PC-3 (cell line): ENCODE results near the gene TIGD4. TPM values are rescaled to one million over a fixed set of nuclear protein-coding genes. Genes with fewer than 3 reads are reported as not detected.

Experiments used
- ATAC-seq: fragments of 200-7000 bp; cut with Tn5 transposase; 2 replicates; pipeline ENCODE4 v1.9.1; 2020; ENCODE audit warnings: mild to moderate bottlenecking, moderate library complexity
- BruUV-seq: library from RNA; stranded (reverse); fragments of 400-500 nt; replicated peaks from 2 replicates; lab custom pipeline; 2021; lab: Mats Ljungman, UMichigan
- CTCF ChIA-PET: fragments of 300-600 bp; sonication (Branson Sonifier 250); formaldehyde crosslinking; loops from one replicate; lab custom pipeline; 2022; ENCODE audit warnings: antibody characterized with exemption; lab: Charles Lee
- POLR2A ChIA-PET: fragments of 300-600 bp; sonication (Branson Sonifier 250); formaldehyde crosslinking; loops from one replicate; lab custom pipeline; 2022; ENCODE audit warnings: antibody characterized with exemption; ENCODE audit not compliant: unreplicated experiment; lab: Charles Lee
- DNase-seq: peaks from one replicate; pipeline ENCODE4 v3.0.0-alpha.2; 2015
- H2AFZ ChIP-seq: fragments of 300-600 bp; sonication (generic); 2 replicates; pipeline ENCODE4 v1.6.0; 2016; ENCODE audit warnings: antibody characterized with exemption, low read length
- H3F3A ChIP-seq: fragments of 300-600 bp; sonication (generic); one replicate; pipeline ENCODE4 v1.6.0; 2017; ENCODE audit warnings: antibody characterized with exemption, low read length, control low read depth, mild to moderate bottlenecking; ENCODE audit not compliant: unreplicated experiment
- H3K27ac ChIP-seq: fragments of 300-600 bp; sonication (generic); 2 replicates; pipeline ENCODE4 v1.5.1; 2016; ENCODE audit warnings: mild to moderate bottlenecking, low read length
- H3K27me3 ChIP-seq: fragments of 300-600 bp; sonication (generic); 2 replicates; pipeline ENCODE4 v1.6.1; 2016; ENCODE audit warnings: low read length, mixed read lengths
- H3K36me3 ChIP-seq: fragments of 300-600 bp; sonication (generic); 2 replicates; pipeline ENCODE4 v1.6.1; 2016; ENCODE audit warnings: low read depth, mixed run types, low read length, mixed read lengths
- H3K4me1 ChIP-seq: fragments of 300-600 bp; sonication (generic); 2 replicates; pipeline ENCODE4 v1.5.1; 2016; ENCODE audit warnings: low read length; ENCODE audit not compliant: insufficient read depth
- H3K4me2 ChIP-seq: fragments of 300-600 bp; sonication (generic); 2 replicates; pipeline ENCODE4 v1.6.0; 2016; ENCODE audit warnings: low read length
- H3K4me3 ChIP-seq: fragments of 300-600 bp; sonication (generic); 2 replicates; pipeline ENCODE4 v1.5.1; 2016; ENCODE audit warnings: mild to moderate bottlenecking, low read length, mixed read lengths
- H3K79me2 ChIP-seq: fragments of 300-600 bp; sonication (generic); 2 replicates; pipeline ENCODE4 v1.6.1; 2017; ENCODE audit warnings: low read length, mixed read lengths
- H3K9ac ChIP-seq: fragments of 300-600 bp; sonication (generic); 2 replicates; pipeline ENCODE4 v1.6.0; 2016; ENCODE audit warnings: mild to moderate bottlenecking, low read length
- H3K9me2 ChIP-seq: fragments of 300-600 bp; sonication (generic); replicated peaks from 2 replicates; pipeline ENCODE4 v1.6.1; 2016; ENCODE audit warnings: mixed run types, low read length, mixed read lengths
- H3K9me3 ChIP-seq: fragments of 300-600 bp; sonication (generic); 2 replicates; pipeline ENCODE4 v1.6.1; 2016; ENCODE audit warnings: low read length, mixed read lengths
- H4K20me1 ChIP-seq: fragments of 300-600 bp; sonication (generic); 2 replicates; pipeline ENCODE4 v1.6.1; 2016; ENCODE audit warnings: low read length, mixed read lengths
- CTCF ChIP-seq: fragments of 300-600 bp; sonication (generic); conservative IDR thresholded peaks from 2 replicates; pipeline ENCODE4 v1.5.1; 2017; ENCODE audit warnings: antibody characterized with exemption, low read depth, mild to moderate bottlenecking, low read length
- EZH2 ChIP-seq: fragments of 300-600 bp; sonication (generic); IDR thresholded peaks from one replicate; pipeline ENCODE4 v1.6.1; 2017; ENCODE audit warnings: antibody characterized with exemption, mild to moderate bottlenecking, low read length; ENCODE audit not compliant: unreplicated experiment
- EZH2phosphoT487 ChIP-seq: fragments of 300-600 bp; sonication (generic); IDR thresholded peaks from 2 replicates; pipeline ENCODE4 v1.6.1; 2018; ENCODE audit warnings: mild to moderate bottlenecking, antibody characterized with exemption, low read length, borderline replicate concordance
- intact Hi-C: fragments of 100-400 bp; cut with micrococcal nuclease; formaldehyde crosslinking; loops from 2 replicates; pipeline ENCODE4 v1.9.0; 2023
- total RNA-seq: library from RNA; depleted of rRNA; stranded (reverse); fragments of >200 nt; gene quantifications from 2 replicates; pipeline ENCODE4 v1.2.3, GENCODE V29; 2014

Gene TIGD4
- total RNA-seq, 1 experiment from 2014 or later, result 0.07 TPM

GRCh38 chr4:152784490-152785350, 5.2 kb upstream of the TIGD4 start:
- CTCF ChIA-PET, result no interaction called here
- intact Hi-C loops, result no loop called here

GRCh38 chr4:152780267-152780778, 793 bp upstream of the TIGD4 start:
- Histone ChIP-seq H3K27me3 (no peaks in the 10 kb centered on the region), H4K20me1 (peaks cover 20% of the 10 kb centered on the region; the same call in 1 of the 2 replicates), H3K27ac (peak overlapping the region; percentile 61), H3K9ac (peak overlapping the region; percentile 69), H3K4me3 (peak overlapping the region; percentile 98), H3K36me3 (no peaks in the 10 kb centered on the region; the same call in 1 of the 2 replicates), H3K79me2 (peaks cover 53% of the 10 kb centered on the region), H3K9me3 (no peaks in the 10 kb centered on the region), H3K4me1 (peaks cover 18% of the 10 kb centered on the region; the same call in 1 of the 2 replicates), H2AFZ (peak overlapping the region; percentile 73), H3K9me2 (no peaks in the 10 kb centered on the region), H3F3A (no peaks in the 10 kb centered on the region), H3K4me2 (peak overlapping the region; percentile 78)
- DNase-seq, result peak; percentile 32
- intact Hi-C loops, result no loop called here
- TSS peak; percentile 81 for BruUV-seq
- POLR2A ChIA-PET, result interaction anchor here (0.5 kb wide), 1 partner anchor 482 kb away, joined by 3 read pairs; no protein-coding TSS in a partner anchor
- peak; percentile 37 for ATAC-seq
- no peak for TF ChIP-seq EZH2phosphoT487
- TF ChIP-seq CTCF, result no peak
- TF ChIP-seq EZH2, result no peak
- CTCF ChIA-PET, result no interaction called here

More at GRCh38 chr4:152784490-152785350, 5.2 kb upstream of the TIGD4 start:
- Histone ChIP-seq H3K9me2 (no peaks in the 10 kb centered on the region), H3K4me3 (no peak overlapping the region), H3K9ac (no peak overlapping the region), H3K27ac (no peak overlapping the region), H3K36me3 (no peaks in the 10 kb centered on the region; the same call in 1 of the 2 replicates), H3K4me2 (no peak overlapping the region), H3K9me3 (no peaks in the 10 kb centered on the region), H3K79me2 (peaks cover 94% of the 10 kb centered on the region), H3F3A (no peaks in the 10 kb centered on the region), H4K20me1 (peaks cover 20% of the 10 kb centered on the region; the same call in 1 of the 2 replicates), H2AFZ (no peak overlapping the region), H3K4me1 (peaks cover 14% of the 10 kb centered on the region; the same call in 1 of the 2 replicates), H3K27me3 (no peaks in the 10 kb centered on the region)
- TF ChIP-seq CTCF, result peak; percentile 36; the same call in 1 of the 2 replicates
- no peak for TF ChIP-seq EZH2
- no peak for TF ChIP-seq EZH2phosphoT487
- DNase-seq (peak; percentile 14), ATAC-seq (no peak)
- POLR2A ChIA-PET, result no interaction called here
- BruUV-seq, result no TSS peak
